ENCODE measurements around the gene SPAG16. TPM values are rescaled to one million over a fixed set of nuclear protein-coding genes. Genes with fewer than 3 reads are reported as not detected.

SPAG16 gene
- total and polyA plus RNA-seq, 2 donors (not counting 1 experiment from before 2014, with no cell fraction given): 3.4 to 8.6 TPM

GRCh38 chr2:214104219-214104618 lies 820.0 kb downstream of the SPAG16 start:
- H3K27ac ChIP-seq (ENCODE audit: low read length in 2 of 2): no peak overlapping the region
- no peaks in the 10 kb centered on the region for H3K27me3 ChIP-seq (replicated peaks in 1 of 4; ENCODE audit: control extremely low read depth in 1 of 4, control insufficient read depth in 3 of 4, insufficient read depth in 4 of 4, low read length in 3 of 4)
- no peaks in the 10 kb centered on the region for H3K36me3 ChIP-seq (replicated peaks in 1 of 2; ENCODE audit: control extremely low read depth in 1 of 2, control insufficient read depth in 1 of 2, extremely low read depth in 1 of 2, insufficient read depth in 2 of 2, low read length in 1 of 2)
- Mint-ChIP-seq H3K27ac (no peak overlapping the region), H3K4me1 (no peaks in the 10 kb centered on the region), H3K4me3 (no peak overlapping the region), H3K27me3 (no peaks in the 10 kb centered on the region), H3K9me3 (ENCODE audit: insufficient read depth) (no peaks in the 10 kb centered on the region)
- no peak overlapping the region for H3K4me2 ChIP-seq (replicated peaks; ENCODE audit: low read depth, low read length, poor library complexity, severe bottlenecking)
- no peaks in the 10 kb centered on the region for H3K79me2 ChIP-seq (ENCODE audit: control insufficient read depth, insufficient read depth, low read length)
- 60% methylated on average over 3 of the region's 3 CpGs for WGBS (ENCODE audit: insufficient coverage)
- no peak overlapping the region for H3K9ac ChIP-seq (ENCODE audit: low read length)
- intact Hi-C loops (cut with micrococcal nuclease): no loop called here
- H3K4me1 ChIP-seq (ENCODE audit: control insufficient read depth in 2 of 2, insufficient read depth in 2 of 2, low read length in 2 of 2): no peaks in the 10 kb centered on the region
- CTCF ChIA-PET: no interaction called here
- no peak overlapping the region for H2AFZ ChIP-seq (ENCODE audit: insufficient read depth, low read depth, low read length, poor library complexity, severe bottlenecking)
- H4K20me1 ChIP-seq (ENCODE audit: control insufficient read depth, insufficient read depth, low read length, poor library complexity, severe bottlenecking): no peaks in the 10 kb centered on the region
- no peak overlapping the region for H3K4me3 ChIP-seq (ENCODE audit: control extremely low read depth in 1 of 5, extremely low read depth in 1 of 5, insufficient read depth in 1 of 5, low read depth in 2 of 5, low read length in 4 of 5)
- POLR2A ChIA-PET: no interaction called here
- no peak for ATAC-seq (ENCODE audit: low read depth)
- H3K9me3 ChIP-seq (ENCODE audit: control extremely low read depth in 1 of 3, control insufficient read depth in 2 of 3, insufficient read depth in 1 of 3, low read length in 2 of 3): no peaks in the 10 kb centered on the region
- TF ChIP-seq EZH2 (IDR thresholded peaks at IDR 0.05; ENCODE audit: borderline replicate concordance, insufficient read depth, low read depth, low read length, poor library complexity, severe bottlenecking) (no peak), CTCF (IDR thresholded peaks at IDR 0.05) (no peak)
- DNase-seq: no peak

- CTCF ChIA-PET: no interaction called here
- Mint-ChIP-seq H3K9me3 (ENCODE audit: insufficient read depth) (no peaks in the 10 kb centered on the region), H3K27ac (no peak overlapping the region), H3K4me1 (no peaks in the 10 kb centered on the region), H3K4me3 (no peak overlapping the region), H3K27me3 (no peaks in the 10 kb centered on the region)
- DNase-seq: no peak
- no peaks in the 10 kb centered on the region for H3K27me3 ChIP-seq (replicated peaks in 1 of 4; ENCODE audit: control extremely low read depth in 1 of 4, control insufficient read depth in 3 of 4, insufficient read depth in 4 of 4, low read length in 3 of 4)
- H3K4me3 ChIP-seq (ENCODE audit: control extremely low read depth in 1 of 5, extremely low read depth in 1 of 5, insufficient read depth in 1 of 5, low read depth in 2 of 5, low read length in 4 of 5): no peak overlapping the region
- WGBS (ENCODE audit: insufficient coverage): 100% methylated on average over 2 of the region's 5 CpGs
- TF ChIP-seq CTCF (IDR thresholded peaks at IDR 0.05) (no peak), EZH2 (IDR thresholded peaks at IDR 0.05; ENCODE audit: borderline replicate concordance, insufficient read depth, low read depth, low read length, poor library complexity, severe bottlenecking) (no peak)
- H3K79me2 ChIP-seq (ENCODE audit: control insufficient read depth, insufficient read depth, low read length): no peaks in the 10 kb centered on the region
- intact Hi-C loops (cut with micrococcal nuclease): no loop called here
- H3K27ac ChIP-seq (ENCODE audit: low read length in 2 of 2): no peak overlapping the region
- no peaks in the 10 kb centered on the region for H3K9me3 ChIP-seq (ENCODE audit: control extremely low read depth in 1 of 3, control insufficient read depth in 2 of 3, insufficient read depth in 1 of 3, low read length in 2 of 3)
- no peaks in the 10 kb centered on the region for H3K4me1 ChIP-seq (ENCODE audit: control insufficient read depth in 2 of 2, insufficient read depth in 2 of 2, low read length in 2 of 2)
- no peak overlapping the region for H2AFZ ChIP-seq (ENCODE audit: insufficient read depth, low read depth, low read length, poor library complexity, severe bottlenecking)
- H3K9ac ChIP-seq (ENCODE audit: low read length): no peak overlapping the region
- no peak overlapping the region for H3K4me2 ChIP-seq (replicated peaks; ENCODE audit: low read depth, low read length, poor library complexity, severe bottlenecking)
- no peaks in the 10 kb centered on the region for H3K36me3 ChIP-seq (replicated peaks in 1 of 2; ENCODE audit: control extremely low read depth in 1 of 2, control insufficient read depth in 1 of 2, extremely low read depth in 1 of 2, insufficient read depth in 2 of 2, low read length in 1 of 2)
- no peak for ATAC-seq (ENCODE audit: low read depth)
- H4K20me1 ChIP-seq (ENCODE audit: control insufficient read depth, insufficient read depth, low read length, poor library complexity, severe bottlenecking): no peaks in the 10 kb centered on the region
- POLR2A ChIA-PET: no interaction called here
These were observed 820.7 kb downstream of the SPAG16 start for GRCh38 chr2:214104967-214105366.

All from B cell (primary cell).